Fibroblast of skin of right biceps (primary cell): ENCODE data around the gene SSH3.

Experiments
- DNase-seq: peaks from one replicate; pipeline ENCODE4 v3.0.0-alpha.2; 2013

Gene SSH3

DNA sequence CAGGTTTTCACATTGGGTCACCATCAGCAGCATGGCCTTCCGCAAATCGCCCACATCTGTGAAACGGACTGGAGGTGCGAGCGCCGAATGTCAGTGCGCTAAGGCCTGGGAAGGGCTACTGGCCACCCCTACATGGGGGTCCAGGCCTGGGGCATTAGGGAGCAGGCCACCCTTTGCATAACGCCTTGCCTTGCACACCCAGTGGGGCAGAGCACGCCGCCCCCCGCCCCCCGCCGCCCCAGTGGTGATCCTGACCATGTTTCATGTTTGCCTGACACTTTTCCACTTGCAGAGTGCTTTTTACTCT lies 34.4 kb upstream of the SSH3 start:
- DNase-seq = no peak

DNA sequence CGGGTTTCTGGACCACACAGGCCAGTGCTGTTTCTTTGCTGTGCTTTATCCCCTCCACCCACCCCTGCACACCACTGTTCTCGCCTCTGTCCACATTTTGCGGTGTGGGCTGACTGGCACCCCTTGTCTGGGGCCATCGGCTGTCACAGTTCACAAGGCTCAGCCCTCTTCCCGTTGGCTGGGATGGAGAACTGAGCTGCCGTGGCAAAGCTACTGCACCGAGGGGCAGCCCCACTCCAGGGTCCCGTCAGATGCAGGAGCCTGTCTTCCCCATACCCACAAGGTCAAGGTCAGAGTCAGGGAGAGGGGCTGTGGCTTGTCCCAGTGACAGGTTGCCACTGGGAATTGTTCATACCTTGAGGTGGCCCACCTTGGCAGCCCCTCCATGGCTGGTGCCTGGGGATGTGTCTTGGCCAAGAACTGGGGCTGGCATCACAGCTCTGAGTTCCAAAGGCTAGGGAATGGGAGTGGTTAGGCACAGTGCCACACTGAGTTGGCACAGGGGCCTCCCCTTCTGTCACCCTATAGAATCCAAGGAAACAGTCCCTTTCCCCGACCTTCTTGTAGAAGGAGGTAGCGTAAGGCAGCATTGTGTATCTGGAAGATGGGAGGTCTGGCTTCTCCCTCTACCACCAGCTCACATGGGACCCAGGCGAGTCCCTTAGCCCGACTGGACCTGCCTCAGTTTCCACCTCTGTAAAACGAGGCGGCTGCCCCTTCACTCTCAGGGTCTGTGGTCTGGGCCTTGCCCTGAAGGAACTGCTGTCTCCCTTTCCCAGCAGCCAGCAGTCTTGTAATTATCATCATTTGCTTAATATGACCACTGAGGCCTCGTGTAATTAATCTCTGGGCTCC lies 33.7 kb upstream of the SSH3 start:
- DNase-seq = no peak

DNA sequence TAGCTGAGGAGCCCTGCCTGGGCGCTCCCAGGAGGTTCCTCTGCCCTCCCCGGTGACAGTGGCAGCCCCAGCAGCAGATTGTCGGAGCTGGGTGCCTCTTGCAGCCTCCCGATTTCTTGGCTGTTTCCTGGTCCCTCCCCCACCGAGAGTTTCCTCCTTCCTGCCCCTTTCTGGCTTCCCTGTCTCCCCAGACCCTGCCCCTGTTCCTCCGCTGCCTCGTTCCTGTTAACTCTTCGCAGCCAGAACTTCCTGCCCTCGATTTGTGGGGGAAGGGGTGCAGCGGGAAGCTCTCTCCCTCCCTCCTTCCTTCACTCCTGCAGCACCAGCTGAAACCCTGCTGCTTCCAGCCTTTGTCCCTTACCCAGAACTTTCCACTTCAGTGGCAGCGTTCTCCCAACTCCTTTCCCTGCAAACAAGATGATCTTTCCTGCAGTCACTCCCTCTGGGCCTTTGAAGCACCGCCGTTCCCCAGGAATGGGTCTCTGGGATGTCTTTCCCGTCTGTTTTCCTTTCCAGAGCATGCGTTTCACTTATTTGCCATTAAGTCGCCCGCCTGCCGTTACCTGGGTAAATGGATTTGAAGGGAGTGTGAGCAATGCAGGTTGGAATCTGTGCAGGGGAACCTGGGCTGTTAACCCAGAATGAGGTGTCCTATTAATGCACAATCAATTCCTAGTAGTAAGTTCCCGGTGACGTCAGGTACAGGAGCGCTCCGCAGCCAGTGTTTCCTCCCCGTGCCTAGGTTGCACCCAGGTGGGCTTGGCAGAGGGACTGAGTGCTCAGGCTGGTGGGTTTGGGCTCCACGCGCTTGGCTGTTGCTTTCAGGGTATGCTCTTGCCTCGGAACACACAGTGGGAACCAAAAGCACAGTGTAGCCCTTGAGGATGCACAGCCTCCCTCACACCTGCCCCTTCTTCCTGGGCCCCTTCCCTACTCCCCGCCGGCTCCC lies 32.8 kb upstream of the SSH3 start:
- DNase-seq = peak; percentile 35

DNA sequence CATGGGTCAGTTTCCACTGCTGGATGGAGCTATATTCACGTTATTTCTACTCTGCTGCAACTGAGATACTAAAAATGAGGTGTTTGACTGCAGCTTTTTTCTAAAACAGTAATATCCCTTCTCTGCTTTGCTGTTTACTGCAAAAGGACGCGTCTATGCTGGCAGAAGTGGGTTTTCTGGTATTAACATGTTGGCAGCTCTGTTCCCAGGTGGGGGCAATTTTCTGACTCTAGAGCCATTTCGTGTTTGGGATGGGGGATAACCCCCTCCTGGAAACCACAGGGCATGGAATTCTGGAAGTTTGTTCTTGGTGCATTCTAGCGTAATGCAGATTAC lies 32.2 kb upstream of the SSH3 start:
- DNase-seq = no peak

DNA sequence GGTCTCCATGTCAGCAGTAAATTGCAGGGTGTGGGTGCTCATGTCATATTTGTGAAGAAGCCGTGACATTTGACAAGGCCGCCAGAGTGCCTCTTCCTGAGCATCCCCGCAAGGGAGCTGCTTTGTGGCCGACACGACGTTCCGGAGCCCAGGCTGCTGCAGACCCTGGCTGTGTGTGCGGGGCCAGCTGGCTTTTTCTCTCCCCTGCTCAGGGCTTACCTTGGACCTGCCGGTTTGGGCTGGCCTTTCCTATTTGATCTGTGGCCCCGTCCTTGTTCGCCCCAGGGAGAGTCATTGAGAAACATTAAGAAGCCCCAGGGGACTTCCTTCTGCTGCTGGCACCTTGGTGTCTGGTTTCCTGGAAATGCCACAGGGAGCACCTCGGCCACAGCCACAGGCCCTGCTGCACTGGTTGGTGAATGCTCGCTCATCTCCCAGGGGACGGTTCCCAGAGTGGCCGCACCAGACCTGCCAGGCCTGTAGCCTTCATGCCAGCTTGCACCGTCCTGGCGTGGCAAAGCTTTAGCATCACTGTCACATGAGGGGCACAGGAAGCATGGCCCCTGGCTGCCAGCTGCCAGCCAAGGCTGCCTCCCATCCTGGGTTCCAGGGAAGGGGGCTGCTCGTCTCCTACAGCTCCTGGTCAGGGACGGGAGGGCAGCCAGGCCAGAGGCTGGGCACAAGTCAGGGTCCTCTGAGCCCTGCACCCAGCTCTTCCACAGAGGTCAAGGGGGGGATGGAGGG lies 31.6 kb upstream of the SSH3 start:
- DNase-seq = no peak

DNA sequence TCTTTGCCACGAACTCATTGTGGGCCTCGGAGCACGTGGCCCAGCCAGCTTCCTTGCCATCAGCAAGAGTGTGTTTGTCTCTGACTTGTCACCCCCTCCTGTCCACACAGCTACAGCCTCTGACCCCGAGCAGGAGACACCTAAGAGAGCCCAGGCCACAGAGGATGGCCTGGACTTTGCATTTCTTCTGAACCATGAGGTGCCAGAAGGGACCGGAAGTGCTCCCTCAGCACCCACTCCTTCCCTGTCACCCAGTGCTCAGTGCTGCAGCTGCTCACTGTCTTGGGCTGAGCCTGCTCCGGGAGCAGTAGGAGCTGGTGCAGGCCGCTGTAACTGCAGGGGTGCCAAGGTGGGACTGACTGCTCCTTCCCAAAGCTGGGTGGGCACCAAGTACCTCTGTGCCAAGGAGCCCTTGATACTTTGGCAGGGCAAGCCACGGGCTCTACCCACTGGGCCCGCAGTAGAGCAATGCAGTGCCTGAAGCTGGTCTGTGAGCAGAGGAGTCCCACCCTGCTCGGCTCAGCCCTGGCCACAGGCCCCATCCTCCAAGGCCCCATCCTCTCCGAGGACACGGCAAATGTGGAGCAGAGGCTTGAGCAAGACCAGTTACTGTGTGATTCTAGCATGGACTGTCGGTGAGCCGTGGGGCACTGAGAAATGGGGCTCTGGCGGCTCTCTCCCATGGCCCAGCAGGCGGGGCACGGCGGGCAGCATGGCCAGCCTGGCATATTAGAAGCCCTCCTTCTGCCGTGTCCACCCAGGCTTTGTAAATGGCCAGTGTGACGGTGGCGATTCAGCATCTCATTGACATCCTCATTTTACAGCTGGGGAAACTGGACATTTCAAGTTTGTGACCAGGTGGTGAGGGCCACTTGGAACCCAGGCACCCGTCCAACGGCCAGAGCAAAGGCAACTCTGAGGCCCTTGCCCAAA lies 30.7 kb upstream of the SSH3 start:
- DNase-seq = no peak

DNA sequence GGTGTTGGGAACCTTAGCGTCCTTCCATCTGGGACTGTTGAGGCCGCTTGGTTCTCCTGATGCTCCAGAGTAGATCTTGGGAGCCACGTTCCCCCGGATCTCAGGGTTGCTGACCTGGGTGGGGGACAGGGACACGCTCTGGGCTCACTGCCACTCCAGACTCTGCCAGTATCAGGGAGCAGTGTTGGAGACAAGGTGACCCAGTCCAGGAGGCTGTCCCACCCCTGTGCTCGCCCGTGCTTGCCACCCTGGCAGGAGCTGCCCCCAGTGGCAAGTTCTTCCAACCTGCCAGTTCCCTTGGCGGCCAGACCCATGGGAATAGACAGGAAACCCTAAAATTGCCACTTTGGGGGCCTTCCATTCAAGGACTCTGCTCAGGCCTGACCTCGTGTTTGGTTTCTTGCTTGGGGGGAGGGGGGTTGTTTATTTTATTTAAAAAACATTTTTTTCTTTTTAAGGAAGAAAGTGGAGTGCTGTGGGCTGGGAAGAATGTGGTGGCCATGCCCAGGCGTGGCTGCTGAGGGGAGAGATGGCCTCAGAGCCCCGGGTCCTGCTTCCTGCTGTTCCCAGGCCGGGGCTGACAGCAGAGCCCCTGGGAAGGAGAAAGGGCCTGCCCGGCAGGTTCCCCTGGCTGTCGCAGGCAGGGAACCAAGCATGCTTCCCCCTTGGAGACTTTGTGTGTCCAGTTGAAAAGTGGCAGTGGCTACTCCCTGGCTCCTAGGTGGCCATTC lies 29.9 kb upstream of the SSH3 start:
- DNase-seq = no peak

DNA sequence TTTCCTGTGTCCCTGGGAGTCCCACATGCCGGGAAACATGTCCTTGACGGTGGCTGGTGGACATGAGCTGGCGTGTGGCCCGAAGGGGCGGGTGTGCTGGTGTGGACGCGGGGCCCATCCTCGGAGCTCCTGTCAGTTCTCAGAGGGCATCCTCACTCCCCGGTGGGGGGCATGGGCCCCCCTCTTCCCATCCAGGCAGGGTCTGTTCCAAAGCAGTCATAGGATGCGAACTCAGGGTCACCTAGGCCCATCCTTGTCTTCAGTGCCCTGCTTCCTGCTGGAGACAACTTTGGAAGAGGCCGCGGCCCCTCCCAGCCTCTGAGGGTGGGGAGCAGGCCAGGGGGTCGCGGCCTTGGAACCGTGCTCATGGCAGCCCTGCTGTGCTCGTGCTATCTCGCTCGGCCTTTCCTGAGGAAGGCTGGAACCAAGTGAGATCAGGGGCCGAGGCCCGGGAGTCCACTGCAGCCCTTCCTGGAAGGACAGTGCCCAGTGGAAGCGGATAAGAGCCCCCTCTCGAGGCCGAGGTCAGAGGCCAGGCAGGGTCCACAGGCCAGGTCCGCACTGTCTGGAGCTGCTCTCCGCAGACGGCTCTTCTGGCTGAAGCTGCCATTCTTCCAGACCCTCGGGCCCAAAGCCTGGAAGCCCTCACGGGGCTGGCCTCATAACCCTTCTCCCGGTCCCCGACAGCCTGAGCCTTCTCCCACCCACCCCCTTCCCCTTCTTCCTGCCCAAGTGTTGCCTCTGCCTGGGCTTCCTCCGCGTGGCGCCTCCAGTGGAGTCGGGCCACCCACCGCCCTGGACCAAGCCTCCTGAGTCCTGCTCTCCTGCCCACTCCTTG lies 28.3 kb upstream of the SSH3 start:
- no peak for DNase-seq

DNA sequence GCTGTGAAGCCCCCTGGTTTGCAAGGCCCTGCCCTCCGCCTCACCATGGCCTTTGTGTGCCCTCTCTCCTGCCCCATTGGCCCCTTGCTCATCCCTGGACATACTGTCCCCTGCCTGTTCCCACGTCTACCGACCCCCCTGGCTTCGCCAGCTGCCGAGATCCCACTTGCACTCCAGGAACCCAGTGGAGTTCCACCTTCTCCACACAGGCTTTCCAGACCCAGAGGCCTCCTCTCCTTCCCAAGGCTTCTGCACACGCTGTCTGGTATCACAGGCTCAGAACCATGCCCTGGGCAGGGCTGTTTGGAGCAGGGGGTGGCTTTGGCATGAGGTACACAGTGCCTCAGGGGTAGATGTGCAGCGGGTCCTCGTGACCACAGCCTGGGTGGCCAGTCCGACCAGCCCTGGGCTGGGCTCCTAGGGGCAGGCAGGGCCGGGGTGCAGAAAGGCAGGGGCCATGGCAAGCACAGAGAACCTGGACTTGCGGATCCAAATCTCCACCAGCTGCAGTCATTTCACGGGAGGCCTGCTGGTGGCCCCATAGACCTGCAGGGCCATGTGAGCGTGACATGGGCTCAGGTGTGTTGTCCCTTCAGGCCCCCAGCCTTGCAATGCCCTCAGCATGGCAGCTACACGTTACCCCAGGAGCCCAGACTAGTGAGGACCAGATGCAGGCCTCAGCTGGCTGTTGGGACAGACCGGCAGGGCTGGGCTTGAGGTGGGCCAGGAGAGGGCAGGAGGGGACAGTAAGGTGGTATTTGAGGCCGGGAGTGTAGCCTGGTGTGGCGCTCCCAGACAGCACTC lies 27.5 kb upstream of the SSH3 start:
- no peak for DNase-seq

DNA sequence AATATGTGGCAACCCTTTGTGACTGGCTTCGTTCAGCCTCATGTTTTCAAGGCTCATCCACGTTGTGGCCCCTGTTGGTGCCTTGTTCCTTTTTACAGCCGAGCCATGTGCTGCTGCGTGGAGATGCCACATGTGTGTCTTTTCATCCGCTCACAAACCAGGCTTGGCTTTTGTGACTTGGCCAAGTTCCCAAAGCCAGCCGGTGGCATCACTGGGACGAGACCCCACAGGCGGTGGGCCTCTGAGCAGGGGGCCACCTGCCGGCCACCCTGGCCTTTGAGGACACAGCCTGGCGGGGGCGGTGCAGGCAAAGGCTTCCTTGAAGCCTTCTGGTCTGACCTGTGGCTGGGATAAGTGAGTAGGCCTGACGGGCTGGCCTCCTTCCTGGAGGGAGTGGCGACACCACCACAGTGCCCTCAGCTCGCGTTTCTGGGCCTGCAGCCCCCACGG lies 26.5 kb upstream of the SSH3 start:
- peak; percentile 36 for DNase-seq

DNA sequence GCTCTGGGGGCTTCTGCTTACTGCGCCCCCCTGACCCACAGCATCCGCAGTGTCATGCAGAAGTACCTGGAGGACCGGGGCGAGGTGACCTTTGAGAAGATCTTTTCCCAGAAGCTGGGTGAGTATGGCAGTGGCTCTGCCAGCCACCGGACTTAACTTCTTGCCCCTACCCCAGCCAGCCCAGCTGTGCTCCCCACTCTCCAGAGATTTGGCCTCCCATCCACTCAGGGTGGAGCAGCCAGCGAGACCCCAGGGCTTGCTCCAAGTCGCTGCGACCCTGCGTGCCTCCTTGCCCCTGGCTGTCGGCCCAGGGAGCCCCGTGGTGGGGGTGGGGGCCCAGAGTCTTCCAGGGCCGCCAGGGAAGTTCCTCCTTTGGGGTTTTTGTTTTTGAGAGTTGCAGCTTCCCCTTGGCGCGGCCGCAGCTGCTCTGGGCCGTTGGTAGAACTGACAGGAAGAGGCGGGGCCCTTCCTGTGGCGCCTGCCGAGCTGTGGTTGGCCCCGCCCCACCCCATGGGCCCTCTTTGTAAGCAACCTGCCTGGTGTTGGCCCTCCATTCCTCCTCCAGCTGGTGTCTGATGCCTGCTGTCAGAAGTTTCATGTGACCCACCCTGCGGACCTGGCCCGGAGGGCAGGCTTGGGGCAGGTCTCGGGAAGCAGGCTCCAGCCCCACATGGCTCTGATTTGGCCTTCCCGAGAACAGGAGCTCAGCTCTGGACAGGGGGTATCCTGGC lies 25.9 kb upstream of the SSH3 start:
- DNase-seq = peak; percentile 77

DNA sequence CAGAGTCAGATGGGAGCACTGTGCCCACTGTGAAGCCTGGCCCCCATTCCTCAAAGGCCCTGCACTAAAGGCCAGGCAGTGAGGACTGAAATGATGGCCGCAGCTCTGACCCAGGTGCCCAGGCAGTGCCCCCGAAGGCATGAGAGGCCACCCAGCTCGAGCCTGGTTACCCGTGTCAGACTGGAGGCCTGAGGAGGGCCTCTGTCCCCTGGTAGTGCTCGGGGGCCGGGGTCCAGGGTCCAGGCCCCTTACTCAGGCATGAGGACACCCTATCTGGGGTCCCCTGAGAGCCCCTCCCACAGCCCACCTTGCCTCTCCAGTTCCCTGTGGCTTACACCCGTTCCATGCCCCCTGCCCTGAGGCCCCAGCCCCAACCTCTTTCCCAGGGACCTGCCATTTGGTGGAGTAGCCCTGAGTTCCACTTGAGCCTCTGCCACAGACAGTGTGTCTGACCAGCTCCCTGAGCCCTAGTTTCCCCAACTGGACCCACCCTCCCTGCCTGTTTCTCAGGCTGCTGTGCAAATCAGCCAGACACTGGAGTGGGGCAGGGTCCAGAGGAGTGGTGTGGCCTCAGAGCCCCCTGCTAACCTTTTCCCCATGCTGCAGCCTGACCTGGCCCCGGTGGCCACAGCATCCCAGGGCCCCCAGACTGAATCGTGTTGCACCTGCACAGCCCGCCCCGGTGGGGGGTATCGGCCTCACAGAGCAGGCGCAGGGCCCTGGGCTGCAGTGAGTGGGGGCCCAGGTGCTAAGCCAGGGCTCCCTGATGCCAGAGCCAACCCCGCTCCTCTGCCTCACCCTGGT lies 25.0 kb upstream of the SSH3 start:
- no peak for DNase-seq

DNA sequence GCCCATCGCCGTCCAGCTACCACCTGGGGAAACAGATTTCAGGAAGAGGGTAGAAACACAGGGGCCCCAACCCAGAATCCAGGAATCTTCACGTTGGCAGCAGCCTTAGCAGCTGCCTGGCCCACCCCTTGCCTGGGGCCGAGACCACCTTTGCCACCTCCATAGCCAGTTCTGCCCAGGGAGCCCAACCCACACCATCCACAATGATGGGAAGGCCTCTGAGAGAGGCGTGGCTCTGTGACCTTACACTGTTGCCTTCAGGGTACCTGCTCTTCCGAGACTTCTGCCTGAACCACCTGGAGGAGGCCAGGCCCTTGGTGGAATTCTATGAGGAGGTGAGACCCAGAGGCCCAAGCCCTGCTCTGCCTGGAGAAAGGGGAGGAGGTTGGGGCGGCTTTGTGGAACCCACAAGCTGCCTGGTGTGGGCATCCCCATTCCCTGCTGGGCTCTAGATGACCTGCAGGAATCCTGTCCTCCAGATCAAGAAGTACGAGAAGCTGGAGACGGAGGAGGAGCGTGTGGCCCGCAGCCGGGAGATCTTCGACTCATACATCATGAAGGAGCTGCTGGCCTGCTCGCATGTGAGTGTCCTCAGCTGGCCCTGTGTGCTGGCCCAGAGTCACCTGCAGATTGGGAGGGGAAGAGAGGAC lies 24.3 kb upstream of the SSH3 start:
- no peak for DNase-seq

DNA sequence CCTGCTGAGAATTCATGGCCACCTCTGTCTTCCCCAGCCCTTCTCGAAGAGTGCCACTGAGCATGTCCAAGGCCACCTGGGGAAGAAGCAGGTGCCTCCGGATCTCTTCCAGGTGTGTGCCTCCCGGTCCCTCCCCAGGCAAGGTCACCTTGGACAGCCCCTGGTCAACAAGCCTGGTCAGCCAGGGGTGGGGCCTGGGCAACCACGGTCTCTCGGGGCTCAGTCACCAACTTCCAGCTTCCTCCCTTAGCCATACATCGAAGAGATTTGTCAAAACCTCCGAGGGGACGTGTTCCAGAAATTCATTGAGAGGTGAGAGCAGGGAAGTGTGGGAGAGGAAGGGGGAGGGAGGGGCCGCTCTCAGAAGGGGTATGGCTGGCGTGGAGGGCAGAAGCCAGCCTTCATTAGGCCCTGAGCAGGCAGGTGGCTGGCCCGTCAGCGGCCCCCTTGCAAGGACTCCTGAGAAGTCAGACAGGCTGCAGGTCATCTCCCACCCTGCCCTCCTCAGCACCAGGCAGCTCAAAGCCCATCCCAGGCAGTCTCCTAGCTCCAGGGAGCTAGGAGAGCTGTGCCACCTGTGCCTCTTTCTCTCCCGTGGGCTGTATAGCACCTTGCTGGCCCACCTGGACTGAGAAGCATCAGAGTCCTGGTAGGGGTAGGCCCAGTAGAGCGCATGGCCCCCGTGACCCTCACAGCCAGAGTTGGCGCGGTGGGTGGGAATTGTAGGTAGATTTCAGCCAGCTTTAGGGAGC lies 23.6 kb upstream of the SSH3 start:
- DNase-seq = no peak

DNA sequence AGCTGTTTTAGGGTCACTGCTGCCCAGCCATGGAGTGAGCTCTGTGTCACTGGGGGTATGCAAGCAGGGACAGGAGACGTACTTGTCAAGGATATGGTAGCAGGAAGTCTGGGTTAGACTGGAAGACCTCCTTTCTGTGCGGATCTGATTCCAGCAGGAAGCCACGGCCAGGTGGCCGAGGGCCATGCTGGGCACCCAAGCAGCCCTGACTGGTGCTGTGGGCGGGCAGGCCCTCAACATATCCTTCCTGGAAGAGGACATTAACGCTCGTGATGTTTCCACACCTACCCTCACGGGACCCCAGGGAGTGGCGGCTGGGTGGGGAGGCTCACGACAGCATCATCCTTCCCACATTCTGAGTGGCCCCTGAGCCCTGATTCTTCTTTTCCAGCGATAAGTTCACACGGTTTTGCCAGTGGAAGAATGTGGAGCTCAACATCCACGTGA lies 23.0 kb upstream of the SSH3 start:
- DNase-seq = no peak

DNA sequence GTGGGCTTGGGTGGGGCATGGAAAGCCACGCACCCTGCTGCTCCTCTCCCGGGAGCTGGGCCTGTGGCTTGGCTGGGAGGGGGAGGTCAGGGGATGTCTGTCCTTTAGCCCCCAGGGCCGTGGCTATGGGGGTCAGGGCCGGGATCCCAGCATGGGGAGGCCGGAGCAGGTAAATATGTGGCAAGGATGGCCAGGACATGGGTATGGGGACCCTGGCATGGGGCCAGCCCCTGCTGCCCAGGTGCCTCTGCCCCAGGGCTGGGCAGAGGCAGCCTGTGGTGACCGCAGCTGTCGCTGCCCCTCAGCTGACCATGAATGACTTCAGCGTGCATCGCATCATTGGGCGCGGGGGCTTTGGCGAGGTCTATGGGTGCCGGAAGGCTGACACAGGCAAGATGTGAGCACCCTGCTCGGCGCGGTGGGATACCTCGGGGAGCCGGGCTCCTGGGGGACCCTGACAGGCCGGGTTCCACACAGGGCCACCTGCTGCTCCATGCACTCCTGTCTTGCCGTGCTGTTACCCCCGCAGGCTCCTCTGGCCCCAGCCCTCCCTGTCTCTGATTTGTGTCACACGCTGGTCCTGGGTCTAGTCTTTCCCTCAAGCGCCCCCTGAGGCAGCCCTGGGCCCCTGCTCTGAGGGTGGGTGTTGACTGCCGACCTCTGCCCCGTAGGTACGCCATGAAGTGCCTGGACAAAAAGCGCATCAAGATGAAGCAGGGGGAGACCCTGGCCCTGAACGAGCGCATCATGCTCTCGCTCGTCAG lies 22.4 kb upstream of the SSH3 start:
- no peak for DNase-seq
